Liver (tissue), 9 donors: ENCODE results near the gene DYNC1H1. TPM values are rescaled to one million over a fixed set of nuclear protein-coding genes. Genes with fewer than 3 reads are reported as not detected.

ENCODE experiments used
- DNase-seq: peaks from one replicate; pipeline ENCODE4 v3.0.0-alpha.2; 2017; ENCODE audit warnings: low spot score
- H3K27ac ChIP-seq, 2 donors: one replicate each; pipeline ENCODE4 v1.7.0; 2013; ENCODE audit warnings: inconsistent platforms in 2 of 2, low read length in 2 of 2, control low read depth in 1 of 2, low read depth in 1 of 2, mild to moderate bottlenecking in 1 of 2
- H3K27me3 ChIP-seq, 4 donors: one replicate each; pipeline versions ENCODE4 v1.6.1 to v1.7.0; 2013; ENCODE audit warnings: low read length in 3 of 4, inconsistent platforms in 1 of 4, mild to moderate bottlenecking in 1 of 4, moderate library complexity in 1 of 4; ENCODE audit not compliant: control insufficient read depth in 4 of 4, insufficient read depth in 4 of 4
- H3K36me3 ChIP-seq, 4 donors: one replicate each; pipeline versions ENCODE4 v1.6.1 to v1.7.0; 2013; ENCODE audit warnings: low read length in 3 of 4, mild to moderate bottlenecking in 3 of 4, low read depth in 1 of 4, moderate library complexity in 1 of 4; ENCODE audit not compliant: control insufficient read depth in 4 of 4, insufficient read depth in 3 of 4
- H3K4me1 ChIP-seq, 4 donors: one replicate each; pipeline versions ENCODE4 v1.6.1 to v1.7.0; 2013; ENCODE audit warnings: low read length in 3 of 4, mild to moderate bottlenecking in 3 of 4, moderate library complexity in 1 of 4; ENCODE audit not compliant: control insufficient read depth in 4 of 4, insufficient read depth in 4 of 4
- H3K4me3 ChIP-seq, 3 donors: one replicate each; pipeline versions ENCODE4 v1.6.1 to v1.7.0; 2013; ENCODE audit warnings: low read length in 3 of 3, control low read depth in 1 of 3, low read depth in 1 of 3, mild to moderate bottlenecking in 1 of 3
- H3K9ac ChIP-seq, 2 donors: one replicate each; pipeline ENCODE4 v1.7.0; 2013; ENCODE audit warnings: low read length in 2 of 2, mild to moderate bottlenecking in 2 of 2, moderate library complexity in 2 of 2, control low read depth in 1 of 2, low read depth in 1 of 2
- H3K9me3 ChIP-seq, 4 donors: one replicate each; pipeline versions ENCODE4 v1.6.1 to v1.7.0; 2013; ENCODE audit warnings: low read length in 3 of 4; ENCODE audit not compliant: control insufficient read depth in 4 of 4
- CTCF ChIP-seq: fragments of 150-350 bp; IDR thresholded peaks from 2 replicates; pipeline ENCODE4 v1.5.1; 2017; ENCODE audit warnings: improper control_type of control experiment, low read depth, low read length; ENCODE audit not compliant: missing input control
- FOXA1 ChIP-seq: IDR thresholded peaks from 2 replicates; pipeline ENCODE4 v1.6.1; 2016; ENCODE audit warnings: antibody characterized with exemption
- FOXA2 ChIP-seq: IDR thresholded peaks from 2 replicates; pipeline ENCODE4 v1.6.1; 2016; ENCODE audit warnings: antibody characterized with exemption
- GABPA ChIP-seq, 2 donors: IDR thresholded peaks in 1 of 2; conservative IDR thresholded peaks in 1 of 2; 2 replicates each; pipeline ENCODE4 v1.6.1; 2016; ENCODE audit warnings: antibody characterized with exemption in 2 of 2, mild to moderate bottlenecking in 1 of 2, moderate library complexity in 1 of 2
- HNF4A ChIP-seq, 2 donors: conservative IDR thresholded peaks; 2 replicates each; pipeline ENCODE4 v1.6.1; 2016; ENCODE audit warnings: antibody characterized with exemption in 2 of 2, mild to moderate bottlenecking in 2 of 2
- HNF4G ChIP-seq: IDR thresholded peaks from 2 replicates; pipeline ENCODE4 v1.6.1; 2016; ENCODE audit warnings: antibody characterized with exemption
- JUND ChIP-seq, 2 donors: IDR thresholded peaks; 2 replicates each; pipeline ENCODE4 v1.6.1; 2016; ENCODE audit warnings: antibody characterized with exemption in 2 of 2
- NR2F2 ChIP-seq: IDR thresholded peaks from 2 replicates; pipeline ENCODE4 v1.6.1; 2016; ENCODE audit warnings: antibody characterized with exemption
- RAD21 ChIP-seq, 2 donors: IDR thresholded peaks; 2 replicates each; pipeline ENCODE4 v1.6.1; 2016; ENCODE audit warnings: antibody characterized with exemption in 2 of 2, mild to moderate bottlenecking in 2 of 2
- REST ChIP-seq: IDR thresholded peaks from 2 replicates; pipeline ENCODE4 v1.6.1; 2016; ENCODE audit warnings: antibody characterized with exemption, mild to moderate bottlenecking
- RXRA ChIP-seq, 2 donors: IDR thresholded peaks; 2 replicates each; pipeline ENCODE4 v1.6.1; 2017 to 2018; ENCODE audit warnings: antibody characterized with exemption in 2 of 2, mild to moderate bottlenecking in 1 of 2
- SP1 ChIP-seq: IDR thresholded peaks from 2 replicates; pipeline ENCODE4 v1.6.1; 2018; ENCODE audit warnings: antibody characterized with exemption, mild to moderate bottlenecking
- TAF1 ChIP-seq: conservative IDR thresholded peaks from 2 replicates; pipeline ENCODE4 v1.6.1; 2016; ENCODE audit warnings: antibody characterized with exemption, mild to moderate bottlenecking
- YY1 ChIP-seq: IDR thresholded peaks from 2 replicates; pipeline ENCODE4 v1.6.1; 2016; ENCODE audit warnings: antibody characterized with exemption, mild to moderate bottlenecking
- ZBTB33 ChIP-seq: IDR thresholded peaks from 2 replicates; pipeline ENCODE4 v1.6.1; 2016; ENCODE audit warnings: antibody characterized with exemption
- WGBS: extraction: QIAGEN DNeasy Blood & Tissue Kit; methylation state at CpG from one replicate; pipeline ENCODE4 v1.1.7; 2013; 5-methylcytosine and 5-hydroxymethylcytosine counted together
- polyA plus RNA-seq, 2 donors: library from polyadenylated mRNA; stranded (reverse) in 1 of 2; unstranded in 1 of 2; fragments of 200-250 nt in 1 of 2; fragments of >200 nt in 1 of 2; fragmentation: Nextera tagmentation in 1 of 2; extraction: Ambion mirVana in 1 of 2; gene quantifications; one replicate each; pipeline versions ENCODE4 v1.2.1 to v1.2.3, GENCODE V29; 2013 to 2015
- total RNA-seq, 2 donors: library from RNA; depleted of rRNA; stranded (reverse); fragments of >200 nt; gene quantifications; one replicate each; pipeline ENCODE4 v1.2.3, GENCODE V29; 2014
- TF ChIP-seq, protein P1 (sequence below): IDR thresholded peaks from 2 replicates; pipeline ENCODE4 v1.6.1; 2016; ENCODE audit warnings: antibody characterized with exemption
- donor health status: healthy.
- donor health status: healthy.
- donor health status: healthy.
- donor health status: healthy.
- donor health status: healthy.

The DYNC1H1 gene
- total and polyA plus RNA-seq, 4 donors = 50.3 to 201 (median 82.6) TPM

- TF ChIP-seq ZBTB33 = peak; percentile 23
- TF ChIP-seq RAD21 (IDR thresholded peaks at IDR 0.05) = peak in 1 of 2 donors; percentile 15
- no peak for TF ChIP-seq TAF1
- TF ChIP-seq RXRA (IDR thresholded peaks at IDR 0.05) = peak in 1 of 2 donors; percentile 41
- TF ChIP-seq YY1 = peak; percentile 30
- TF ChIP-seq SP1 = peak; percentile 27
- no peak for TF ChIP-seq FOXA2
- TF ChIP-seq HNF4A (conservative IDR thresholded peaks at IDR 0.05) = peak in 1 of 2 donors; percentile 21
These were observed 7.9 kb downstream of the DYNC1H1 start (continued) for GRCh38 chr14:101972126-101972866.

- no peak for TF ChIP-seq HNF4A (conservative IDR thresholded peaks at IDR 0.05)
- TF ChIP-seq FOXA1 = no peak
- no peak for TF ChIP-seq CTCF
- no peak for TF ChIP-seq YY1
- no peak for TF ChIP-seq REST
- no peak for TF ChIP-seq RXRA (IDR thresholded peaks at IDR 0.05)
- TF ChIP-seq JUND (IDR thresholded peaks at IDR 0.05) = no peak
- TF ChIP-seq HNF4G = no peak
- no peak for TF ChIP-seq GABPA (IDR thresholded peaks at IDR 0.05 in 1 of 2, conservative IDR thresholded peaks at IDR 0.05 in 1 of 2)
- TF ChIP-seq ZBTB33 = no peak
- no peak for TF ChIP-seq SP1
- no peak for TF ChIP-seq RAD21 (IDR thresholded peaks at IDR 0.05)
- TF ChIP-seq NR2F2 = no peak
- no peak for TF ChIP-seq FOXA2
- TF ChIP-seq, protein P1, sequence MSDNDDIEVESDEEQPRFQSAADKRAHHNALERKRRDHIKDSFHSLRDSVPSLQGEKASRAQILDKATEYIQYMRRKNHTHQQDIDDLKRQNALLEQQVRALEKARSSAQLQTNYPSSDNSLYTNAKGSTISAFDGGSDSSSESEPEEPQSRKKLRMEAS = no peak
- TF ChIP-seq TAF1 = no peak
- Histone ChIP-seq H3K27me3 (no peaks in the 10 kb centered on the region), H3K9me3 (no peaks in the 10 kb centered on the region), H3K36me3 (peaks cover 0 to 14% (median 6%) of the 10 kb centered on the region in 4 donors), H3K9ac (no peak overlapping the region), H3K4me3 (no peak overlapping the region), H3K27ac (peak overlapping the region; percentile 16 to 82), H3K4me1 (peaks cover 3 to 30% (median 12%) of the 10 kb centered on the region in 4 donors)
- DNase-seq = no peak
- WGBS = 95% methylated on average over 7 of the region's 7 CpGs
These were observed 9.0 kb downstream of the DYNC1H1 start for GRCh38 chr14:101973356-101973755.
